ENCODE measurements around the gene CFL2. TPM values are rescaled to one million over a fixed set of nuclear protein-coding genes. Genes with fewer than 3 reads are reported as not detected.

The CFL2 gene
- total RNA-seq, 4 donors from 2014 or later: 30.4 to 108 (median 44.9) TPM

DNA sequence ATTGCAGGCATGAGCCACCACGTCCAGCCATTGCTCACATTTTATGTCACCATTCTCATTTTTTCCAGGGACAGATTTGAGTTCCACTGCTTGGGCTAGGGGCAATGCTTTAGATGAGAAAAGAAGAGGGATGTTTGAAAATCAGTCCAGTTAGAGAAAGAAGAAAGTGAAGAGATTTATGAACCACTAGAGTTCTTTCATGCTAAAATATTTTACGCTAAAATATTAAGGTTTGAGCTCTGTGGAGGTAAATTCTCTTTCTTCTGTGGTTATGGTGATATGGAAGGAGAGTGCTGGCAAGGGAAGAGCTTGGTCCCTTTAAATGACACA, 21.5 kb downstream of the CFL2 start:
- Histone ChIP-seq H3K9me3 (no peaks in the 10 kb centered on the region), H3K4me3 (peak overlapping the region in 3 of 4 donors; percentile 23 to 46 (median 32)), H3K27ac (no peak overlapping the region), H3K36me3 (no peaks in the 10 kb centered on the region), H3K27me3 (no peaks in the 10 kb centered on the region), H3K4me1 (peaks cover 0 to 8% (median 0%) of the 10 kb centered on the region in 4 donors)
- intact Hi-C loops (cut with DNase I; ENCODE audit: low total_unique reads): no loop called here
- in situ Hi-C loops (cut with MboI; ENCODE audit: low pct_ligation_motif_present in 1 of 4, low pct_unique_long_range_greater_than_20kb in 1 of 4, low sequenced_read_pairs in 3 of 4): no loop called here
- 57 to 89% methylated on average over 1 to 2 of the region's 2 CpGs for WGBS, 2 donors (ENCODE audit: low coverage in 1 of 2)
- TF ChIP-seq POLR2A (IDR thresholded peaks at IDR 0.05) (no peak), EP300 (IDR thresholded peaks at IDR 0.05; ENCODE audit: low read depth) (no peak), POLR2AphosphoS5 (IDR thresholded peaks at IDR 0.05) (no peak)
- TF ChIP-seq, protein P1, sequence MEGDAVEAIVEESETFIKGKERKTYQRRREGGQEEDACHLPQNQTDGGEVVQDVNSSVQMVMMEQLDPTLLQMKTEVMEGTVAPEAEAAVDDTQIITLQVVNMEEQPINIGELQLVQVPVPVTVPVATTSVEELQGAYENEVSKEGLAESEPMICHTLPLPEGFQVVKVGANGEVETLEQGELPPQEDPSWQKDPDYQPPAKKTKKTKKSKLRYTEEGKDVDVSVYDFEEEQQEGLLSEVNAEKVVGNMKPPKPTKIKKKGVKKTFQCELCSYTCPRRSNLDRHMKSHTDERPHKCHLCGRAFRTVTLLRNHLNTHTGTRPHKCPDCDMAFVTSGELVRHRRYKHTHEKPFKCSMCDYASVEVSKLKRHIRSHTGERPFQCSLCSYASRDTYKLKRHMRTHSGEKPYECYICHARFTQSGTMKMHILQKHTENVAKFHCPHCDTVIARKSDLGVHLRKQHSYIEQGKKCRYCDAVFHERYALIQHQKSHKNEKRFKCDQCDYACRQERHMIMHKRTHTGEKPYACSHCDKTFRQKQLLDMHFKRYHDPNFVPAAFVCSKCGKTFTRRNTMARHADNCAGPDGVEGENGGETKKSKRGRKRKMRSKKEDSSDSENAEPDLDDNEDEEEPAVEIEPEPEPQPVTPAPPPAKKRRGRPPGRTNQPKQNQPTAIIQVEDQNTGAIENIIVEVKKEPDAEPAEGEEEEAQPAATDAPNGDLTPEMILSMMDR (IDR thresholded peaks at IDR 0.05): no peak
- no peak for DNase-seq

- no peak for DNase-seq
- Histone ChIP-seq H3K27me3 (no peaks in the 10 kb centered on the region), H3K4me3 (no peak overlapping the region), H3K27ac (no peak overlapping the region), H3K36me3 (no peaks in the 10 kb centered on the region), H3K9me3 (no peaks in the 10 kb centered on the region), H3K4me1 (peaks cover 0 to 8% (median 0%) of the 10 kb centered on the region in 4 donors)
- 75 to 79% methylated on average over 3 to 4 of the region's 4 CpGs for WGBS, 2 donors (ENCODE audit: low coverage in 1 of 2)
- in situ Hi-C loops (cut with MboI; ENCODE audit: low pct_ligation_motif_present in 1 of 4, low pct_unique_long_range_greater_than_20kb in 1 of 4, low sequenced_read_pairs in 3 of 4): no loop called here
- intact Hi-C loops (cut with DNase I; ENCODE audit: low total_unique reads): no loop called here
- TF ChIP-seq EP300 (IDR thresholded peaks at IDR 0.05; ENCODE audit: low read depth) (no peak), POLR2AphosphoS5 (IDR thresholded peaks at IDR 0.05) (no peak), POLR2A (IDR thresholded peaks at IDR 0.05) (no peak)
- TF ChIP-seq, protein P1 (IDR thresholded peaks at IDR 0.05): no peak
Measured at GRCh38 chr14:34692348-34692747, 22.0 kb downstream of the CFL2 start.

DNA sequence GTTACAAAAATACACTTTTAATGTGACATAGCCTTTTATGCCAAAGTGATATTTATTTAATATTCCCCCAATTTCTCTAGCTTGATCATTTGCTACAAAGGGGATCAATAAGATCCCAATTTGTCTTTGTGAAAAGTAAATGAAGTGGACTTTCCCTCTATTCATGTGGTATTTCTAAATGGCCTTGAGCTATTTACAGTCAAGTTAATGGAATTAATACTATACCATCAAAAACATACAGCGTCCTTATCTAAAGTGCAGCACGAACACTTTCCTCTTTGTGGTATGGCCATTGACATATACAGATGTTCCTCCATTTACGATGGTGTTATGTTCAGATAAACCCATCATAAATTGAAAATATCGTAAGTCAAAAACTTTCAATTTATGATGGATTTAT, 23.2 kb downstream of the CFL2 start:
- in situ Hi-C loops (cut with MboI; ENCODE audit: low pct_ligation_motif_present in 1 of 4, low pct_unique_long_range_greater_than_20kb in 1 of 4, low sequenced_read_pairs in 3 of 4) (no loop called here), intact Hi-C loops (cut with DNase I; ENCODE audit: low total_unique reads) (no loop called here)
- Histone ChIP-seq H3K4me3 (no peak overlapping the region), H3K36me3 (no peaks in the 10 kb centered on the region), H3K27ac (no peak overlapping the region), H3K4me1 (peaks cover 0 to 8% (median 0%) of the 10 kb centered on the region in 4 donors), H3K27me3 (no peaks in the 10 kb centered on the region), H3K9me3 (no peaks in the 10 kb centered on the region)
- 79 to 90% methylated on average over 4 of the region's 4 CpGs for WGBS, 2 donors (ENCODE audit: low coverage in 1 of 2)
- TF ChIP-seq, protein P1 (IDR thresholded peaks at IDR 0.05): no peak
- TF ChIP-seq POLR2AphosphoS5 (IDR thresholded peaks at IDR 0.05) (no peak), EP300 (IDR thresholded peaks at IDR 0.05; ENCODE audit: low read depth) (no peak), POLR2A (IDR thresholded peaks at IDR 0.05) (no peak)
- DNase-seq: no peak

DNA sequence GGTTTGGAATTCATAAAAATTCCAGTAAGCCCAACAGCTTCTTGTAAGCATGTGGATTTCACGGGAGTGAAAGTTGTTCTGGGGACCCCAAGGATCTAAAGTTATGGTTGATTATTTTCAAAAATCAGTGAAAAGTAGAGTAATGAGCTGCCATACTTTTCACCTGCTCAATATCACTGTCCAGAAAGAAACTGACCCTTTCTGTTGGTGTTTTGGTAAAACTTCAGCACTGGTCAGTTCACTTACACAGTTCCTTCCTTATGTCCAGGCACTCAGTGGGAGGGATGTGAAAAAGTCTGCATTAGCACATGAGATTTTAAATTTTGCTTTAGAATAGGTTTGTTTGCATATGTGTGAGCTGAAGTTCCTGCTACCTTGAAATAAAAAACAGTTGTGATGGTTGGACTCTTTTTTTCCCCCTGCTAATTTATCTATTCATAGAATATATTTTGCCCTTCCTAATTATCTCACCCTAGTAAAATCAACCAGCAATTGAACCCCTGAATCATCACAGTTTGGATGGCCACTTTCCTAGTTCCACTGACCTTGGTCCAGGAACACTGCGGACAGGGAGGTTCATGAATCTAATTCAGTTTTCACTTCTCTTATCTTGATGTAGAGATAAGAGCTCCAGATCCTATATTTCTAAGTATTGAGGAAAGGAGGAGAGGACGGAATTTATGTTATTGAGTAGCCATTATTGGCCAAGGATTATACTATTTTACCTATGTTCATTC, 25.8 kb downstream of the CFL2 start:
- in situ Hi-C loops (cut with MboI; ENCODE audit: low pct_ligation_motif_present in 1 of 4, low pct_unique_long_range_greater_than_20kb in 1 of 4, low sequenced_read_pairs in 3 of 4): no loop called here

More for the DNA sequence above, 25.8 kb downstream of the CFL2 start:
- H3K4me3 ChIP-seq: no peak overlapping the region
- H3K27me3 ChIP-seq: no peaks in the 10 kb centered on the region
- no peak overlapping the region for H3K27ac ChIP-seq
- peaks cover 0 to 8% (median 0%) of the 10 kb centered on the region in 4 donors for H3K4me1 ChIP-seq
- intact Hi-C loops (cut with DNase I; ENCODE audit: low total_unique reads): no loop called here
- DNase-seq: no peak
- TF ChIP-seq EP300 (IDR thresholded peaks at IDR 0.05; ENCODE audit: low read depth): no peak
- TF ChIP-seq, protein P1 (IDR thresholded peaks at IDR 0.05): no peak
- TF ChIP-seq POLR2AphosphoS5 (IDR thresholded peaks at IDR 0.05): no peak
- TF ChIP-seq POLR2A (IDR thresholded peaks at IDR 0.05): no peak
- whole genome bisulfite sequencing, 2 donors (ENCODE audit: low coverage in 1 of 2): 72 to 74% methylated on average over 2 to 3 of the region's 3 CpGs
- no peaks in the 10 kb centered on the region for H3K9me3 ChIP-seq
- no peaks in the 10 kb centered on the region for H3K36me3 ChIP-seq
